WI38 (cell line): ENCODE results near the gene ABI2.
A peak's percentile ranks its signal among the peaks of the same experiment; 100 is the strongest.

ENCODE experiments used
- H3K4me3 ChIP-seq: 2 replicates; pipeline ENCODE4 v1.5.1; 2011; ENCODE audit warnings: low read depth, mild to moderate bottlenecking, control low read depth, low read length
- TF ChIP-seq, protein P1 (sequence below): IDR thresholded peaks from 2 replicates; pipeline ENCODE4 v1.5.1; 2012; ENCODE audit warnings: low read depth, mild to moderate bottlenecking, control low read depth, low read length

ABI2 gene

DNA sequence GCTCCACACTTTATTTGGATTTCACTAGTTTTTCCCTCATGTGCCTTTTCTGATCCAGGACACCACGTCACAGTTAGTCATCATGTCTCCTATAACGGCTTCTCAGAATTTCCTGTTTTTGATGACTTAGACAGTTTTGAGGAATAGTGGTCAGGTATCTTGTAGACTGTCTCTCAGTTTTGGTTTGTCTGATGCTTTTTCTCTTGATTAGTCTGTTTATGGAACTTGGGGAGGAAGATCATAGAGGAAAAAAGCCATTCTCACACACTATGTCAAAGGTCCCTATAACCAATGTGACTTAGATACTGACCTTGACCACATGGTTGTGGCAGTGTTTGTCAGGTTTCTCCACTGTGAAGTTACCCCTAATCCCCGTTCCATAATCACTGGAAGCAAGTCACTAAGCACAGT is 117.9 kb downstream of the ABI2 start:
- TF ChIP-seq, protein P1, sequence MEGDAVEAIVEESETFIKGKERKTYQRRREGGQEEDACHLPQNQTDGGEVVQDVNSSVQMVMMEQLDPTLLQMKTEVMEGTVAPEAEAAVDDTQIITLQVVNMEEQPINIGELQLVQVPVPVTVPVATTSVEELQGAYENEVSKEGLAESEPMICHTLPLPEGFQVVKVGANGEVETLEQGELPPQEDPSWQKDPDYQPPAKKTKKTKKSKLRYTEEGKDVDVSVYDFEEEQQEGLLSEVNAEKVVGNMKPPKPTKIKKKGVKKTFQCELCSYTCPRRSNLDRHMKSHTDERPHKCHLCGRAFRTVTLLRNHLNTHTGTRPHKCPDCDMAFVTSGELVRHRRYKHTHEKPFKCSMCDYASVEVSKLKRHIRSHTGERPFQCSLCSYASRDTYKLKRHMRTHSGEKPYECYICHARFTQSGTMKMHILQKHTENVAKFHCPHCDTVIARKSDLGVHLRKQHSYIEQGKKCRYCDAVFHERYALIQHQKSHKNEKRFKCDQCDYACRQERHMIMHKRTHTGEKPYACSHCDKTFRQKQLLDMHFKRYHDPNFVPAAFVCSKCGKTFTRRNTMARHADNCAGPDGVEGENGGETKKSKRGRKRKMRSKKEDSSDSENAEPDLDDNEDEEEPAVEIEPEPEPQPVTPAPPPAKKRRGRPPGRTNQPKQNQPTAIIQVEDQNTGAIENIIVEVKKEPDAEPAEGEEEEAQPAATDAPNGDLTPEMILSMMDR: no peak
- no peak overlapping the region for H3K4me3 ChIP-seq

DNA sequence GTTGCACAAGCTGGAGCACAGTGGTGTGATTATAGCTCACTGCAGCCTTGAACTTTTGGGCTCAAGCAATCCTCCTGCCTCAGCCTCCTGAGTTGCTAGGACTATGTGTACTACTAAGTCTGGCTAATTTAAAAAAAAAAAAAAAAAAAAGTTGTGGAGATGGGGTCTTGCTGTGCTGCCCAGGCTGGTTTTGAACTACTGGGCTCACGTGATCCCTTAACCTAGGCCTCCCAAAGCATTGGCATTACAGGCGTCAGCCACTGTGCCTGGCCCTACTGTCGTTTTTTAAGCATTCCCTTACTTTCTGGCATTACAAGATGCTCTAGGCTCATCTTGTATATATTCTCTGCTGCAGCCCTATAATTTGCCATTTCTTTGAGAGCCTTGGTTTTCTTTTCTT is 118.6 kb downstream of the ABI2 start:
- TF ChIP-seq, protein P1: no peak
- no peak overlapping the region for H3K4me3 ChIP-seq

DNA sequence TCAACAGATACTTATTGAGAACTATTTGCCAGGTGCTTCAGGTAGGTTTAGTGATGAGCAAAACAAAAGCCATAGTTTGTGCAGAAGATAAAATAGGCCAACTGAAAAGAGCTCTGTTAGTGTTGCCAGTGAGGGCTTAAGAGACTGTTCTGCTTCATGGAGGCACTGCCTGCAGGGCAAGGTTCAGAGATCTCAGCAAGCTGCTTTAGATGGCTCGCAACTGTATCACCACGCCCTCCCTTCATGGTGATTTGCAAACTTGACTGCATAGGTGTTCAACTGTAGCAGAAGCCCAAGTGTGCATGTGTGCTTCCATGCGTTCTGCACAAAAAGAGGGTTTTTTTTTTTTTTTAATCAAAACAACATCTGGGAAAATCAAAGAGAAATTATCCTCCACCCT is 122.4 kb downstream of the ABI2 start:
- no peak overlapping the region for H3K4me3 ChIP-seq
- TF ChIP-seq, protein P1: no peak

DNA sequence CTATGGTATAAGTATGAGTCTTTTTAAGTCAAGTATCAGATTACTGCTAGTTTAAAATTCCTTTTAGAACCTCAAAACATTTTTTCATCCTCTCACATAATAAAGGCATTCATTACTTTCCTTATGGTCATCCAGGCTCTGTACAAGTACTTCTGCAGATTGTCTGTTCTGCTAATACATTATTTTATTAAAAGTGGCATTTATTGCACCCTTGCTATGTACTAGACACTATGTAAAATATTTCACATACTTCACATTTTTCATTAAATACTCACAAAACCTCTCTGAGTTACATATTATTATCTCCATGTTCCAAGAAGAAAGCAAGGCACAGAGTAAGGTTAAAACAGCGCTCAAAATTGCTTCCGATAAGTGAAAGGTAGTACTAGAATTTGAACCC is 122.8 kb downstream of the ABI2 start:
- H3K4me3 ChIP-seq: no peak overlapping the region
- TF ChIP-seq, protein P1: no peak

DNA sequence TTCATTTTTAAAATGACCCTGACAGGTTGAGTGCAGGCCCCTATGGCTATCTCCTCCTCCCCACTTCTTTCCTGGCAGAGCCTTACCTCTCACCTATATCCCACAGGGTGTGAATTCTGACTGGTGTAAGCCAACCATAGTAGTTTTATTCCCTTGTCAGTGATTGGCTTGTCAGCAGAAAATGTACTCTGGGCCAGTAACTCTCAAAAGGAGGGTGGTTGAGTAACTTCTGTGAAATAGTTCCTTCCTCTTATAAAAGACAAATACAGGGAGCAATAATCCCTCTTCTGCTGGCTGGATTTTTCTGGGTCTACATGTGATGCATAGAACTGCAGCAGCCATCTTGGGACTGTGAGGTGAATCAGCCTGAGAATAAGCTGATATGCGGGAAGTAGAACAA is 123.5 kb downstream of the ABI2 start:
- TF ChIP-seq, protein P1: no peak
- H3K4me3 ChIP-seq: no peak overlapping the region

DNA sequence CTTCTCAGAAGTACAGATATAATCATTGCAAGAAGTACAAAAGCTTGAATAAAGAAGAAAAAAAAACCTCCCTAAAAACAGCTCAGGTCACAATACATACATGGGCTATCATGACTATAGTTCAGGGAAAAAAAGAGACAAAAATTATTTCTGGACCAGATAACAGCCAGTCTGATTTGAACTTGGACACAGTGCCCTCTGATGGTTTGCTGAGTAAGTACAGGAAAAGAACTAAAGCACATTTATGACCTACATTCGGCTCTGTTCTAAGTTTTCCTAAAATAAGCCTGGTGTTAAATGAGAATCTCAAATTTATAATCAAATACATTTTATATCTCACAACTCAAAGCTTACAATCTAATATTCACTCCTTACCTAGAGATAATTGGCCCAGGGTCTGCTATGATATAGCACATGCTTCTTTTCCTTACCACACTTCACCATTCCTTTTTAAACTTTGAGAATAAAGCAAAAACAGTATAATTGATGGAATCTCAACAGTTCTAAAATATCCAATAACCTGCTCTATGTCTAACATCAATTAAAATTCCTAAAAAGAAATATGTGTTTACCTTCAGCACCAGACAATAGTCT is 125.8 kb downstream of the ABI2 start:
- H3K4me3 ChIP-seq: no peak overlapping the region
- TF ChIP-seq, protein P1: peak; percentile 56

DNA sequence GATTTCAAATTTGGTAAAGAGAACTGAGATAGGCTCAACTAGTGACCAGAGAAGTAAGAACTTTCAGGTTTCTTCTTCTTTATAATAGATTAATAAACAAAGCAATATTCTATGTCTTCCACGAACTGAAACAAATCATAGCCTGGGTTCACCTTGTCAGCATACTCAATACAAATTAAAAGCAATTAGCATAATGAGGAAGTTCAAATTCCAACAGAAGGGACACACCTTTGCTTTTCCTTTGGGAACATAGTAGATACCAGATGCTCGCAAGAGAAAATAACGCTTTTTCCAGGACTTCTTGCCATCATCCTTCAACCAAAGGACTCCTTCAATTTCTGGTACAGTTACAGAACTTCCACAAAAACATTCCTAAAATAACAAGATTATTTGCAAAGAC is 127.0 kb downstream of the ABI2 start:
- no peak overlapping the region for H3K4me3 ChIP-seq
- TF ChIP-seq, protein P1: no peak
